Keratinocyte (primary cell): Measurements from ENCODE around the gene ANKRD30A. TPM values are rescaled to one million over a fixed set of nuclear protein-coding genes. Genes with fewer than 3 reads are reported as not detected.

Source experiments
- DNase-seq: peaks from one replicate; pipeline ENCODE4 v3.0.0-alpha.2; 2011; ENCODE audit warnings: low read depth, missing footprints, low spot score
- FAIRE-seq: peaks from 2 replicates; lab custom pipeline; 2011; peaks lifted over from hg19 to GRCh38; lab: Jason Lieb, UNC
- H2AFZ ChIP-seq: 2 replicates; pipeline ENCODE4 v1.6.0; 2012; ENCODE audit warnings: low read length, control low read depth, inconsistent platforms; ENCODE audit not compliant: control insufficient read depth
- H3K27ac ChIP-seq: 2 replicates; pipeline ENCODE4 v1.5.1; 2011; ENCODE audit warnings: low read length; ENCODE audit not compliant: control insufficient read depth, insufficient read depth
- H3K27me3 ChIP-seq: 3 replicates; pipeline ENCODE4 v1.6.0; 2011; ENCODE audit warnings: low read length; ENCODE audit not compliant: control insufficient read depth, insufficient read depth; ENCODE audit errors: extremely low read depth
- H3K36me3 ChIP-seq, 2 experiments: 2 replicates in 1 of 2; 3 replicates in 1 of 2; pipeline ENCODE4 v1.5.1; 2011; ENCODE audit warnings: low read length in 2 of 2, mild to moderate bottlenecking in 1 of 2; ENCODE audit not compliant: control insufficient read depth in 2 of 2, insufficient read depth in 2 of 2; ENCODE audit errors: extremely low read depth in 1 of 2
- H3K4me1 ChIP-seq: 3 replicates; pipeline ENCODE4 v1.5.1; 2011; ENCODE audit warnings: low read length; ENCODE audit not compliant: control insufficient read depth, insufficient read depth; ENCODE audit errors: extremely low read depth
- H3K4me2 ChIP-seq: 3 replicates; pipeline ENCODE4 v1.6.0; 2011; ENCODE audit warnings: low read depth, low read length; ENCODE audit not compliant: control insufficient read depth, insufficient read depth; ENCODE audit errors: extremely low read depth
- H3K4me3 ChIP-seq, 3 experiments: fragments of 200-600 bp in 1 of 3; sonication (generic) in 1 of 3; 2 replicates in 2 of 3; 3 replicates in 1 of 3; pipeline ENCODE4 v1.5.1; 2011 to 2016; ENCODE audit warnings: low read length in 3 of 3, mild to moderate bottlenecking in 3 of 3, control low read depth in 2 of 3, inconsistent platforms in 1 of 3, low read depth in 1 of 3, mixed read lengths in 1 of 3, mixed run types in 1 of 3, moderate library complexity in 1 of 3; ENCODE audit not compliant: control insufficient read depth in 2 of 3, insufficient read depth in 2 of 3; ENCODE audit errors: extremely low read depth in 1 of 3
- H3K79me2 ChIP-seq: 2 replicates; pipeline ENCODE4 v1.6.0; 2012; ENCODE audit warnings: low read length; ENCODE audit not compliant: control insufficient read depth, insufficient read depth
- H3K9ac ChIP-seq: 3 replicates; pipeline ENCODE4 v1.6.0; 2011; ENCODE audit warnings: low read length; ENCODE audit not compliant: control insufficient read depth, insufficient read depth; ENCODE audit errors: extremely low read depth
- H3K9me1 ChIP-seq: 3 replicates; pipeline ENCODE4 v1.6.0; 2011; ENCODE audit warnings: low read length; ENCODE audit not compliant: control insufficient read depth, insufficient read depth; ENCODE audit errors: extremely low read depth
- H3K9me3 ChIP-seq: 2 replicates; pipeline ENCODE4 v1.5.1; 2012; ENCODE audit warnings: low read depth, low read length; ENCODE audit not compliant: control insufficient read depth
- H4K20me1 ChIP-seq: 3 replicates; pipeline ENCODE4 v1.6.0; 2011; ENCODE audit warnings: low read length; ENCODE audit not compliant: control insufficient read depth, insufficient read depth; ENCODE audit errors: extremely low read depth
- CTCF ChIP-seq, 3 experiments: IDR thresholded peaks in 1 of 3; conservative IDR thresholded peaks in 1 of 3; optimal IDR thresholded peaks in 1 of 3; 2 replicates in 2 of 3; 3 replicates in 1 of 3; pipeline versions ENCODE3 to v1.5.1; 2011; ENCODE audit warnings: low read length in 3 of 3, mild to moderate bottlenecking in 3 of 3, moderate library complexity in 2 of 3, control low read depth in 1 of 3, inconsistent platforms in 1 of 3; ENCODE audit not compliant: insufficient read depth in 2 of 3; ENCODE audit errors: extremely low read depth in 1 of 3
- EZH2 ChIP-seq: IDR thresholded peaks from one replicate; pipeline ENCODE4 v1.6.1; 2012; ENCODE audit warnings: inconsistent platforms, mild to moderate bottlenecking, low read length, moderate library complexity
- dilution Hi-C: fragments of 300-500 bp; cut with MboI; formaldehyde crosslinking; loops from one replicate; pipeline ENCODE4 v1.7.0; 2020; ENCODE audit warnings: low sequenced_read_pairs; ENCODE audit not compliant: extremely low pct_ligation_motif_present
- polyA plus RNA-seq, 5 experiments: library from polyadenylated mRNA; depleted of rRNA in 3 of 5; stranded (reverse) in 3 of 5; stranded (forward) in 1 of 5; unstranded in 1 of 5; fragments of >200 nt; gene quantifications; 1 replicate in 1 of 5; 2 replicates in 3 of 5; 3 replicates in 1 of 5; pipeline versions ENCODE4 v1.2.1 to v1.2.3, GENCODE V29; 2011 to 2012; ENCODE audit warnings: missing spikeins in 2 of 5, low read depth in 1 of 5, low replicate concordance in 1 of 5

The ANKRD30A gene
- polyA plus RNA-seq, 1 donor (not counting 4 experiments of a cell fraction or from before 2014, with no cell fraction given): not detected

- no peaks in the 10 kb centered on the region for H3K4me1 ChIP-seq
- no peaks in the 10 kb centered on the region for H3K36me3 ChIP-seq
- H3K9me3 ChIP-seq: no peaks in the 10 kb centered on the region
- no peak overlapping the region for H2AFZ ChIP-seq
- H3K27ac ChIP-seq: no peak overlapping the region
- H3K4me2 ChIP-seq: no peak overlapping the region
- DNase-seq (no peak), FAIRE-seq (no peak)
- TF ChIP-seq CTCF (optimal IDR thresholded peaks at IDR 0.05 in 1 of 3, IDR thresholded peaks at IDR 0.05 in 1 of 3, conservative IDR thresholded peaks at IDR 0.05 in 1 of 3; ENCODE audit: extremely low read depth in 1 of 3, insufficient read depth in 2 of 3, low read length in 3 of 3) (no peak), EZH2 (no peak)
- no peaks in the 10 kb centered on the region for H4K20me1 ChIP-seq
- dilution Hi-C loops: no loop called here
- H3K27me3 ChIP-seq: no peaks in the 10 kb centered on the region
- H3K4me3 ChIP-seq: no peak overlapping the region
- H3K9me1 ChIP-seq: no peaks in the 10 kb centered on the region
- no peak overlapping the region for H3K9ac ChIP-seq
- H3K79me2 ChIP-seq: no peaks in the 10 kb centered on the region
Observed at GRCh38 chr10:37314350-37314749, 189.0 kb downstream of the ANKRD30A start.

GRCh38 chr10:37314862-37315261, 189.5 kb downstream of the ANKRD30A start:
- no peaks in the 10 kb centered on the region for H3K9me3 ChIP-seq
- H3K27ac ChIP-seq: no peak overlapping the region
- no peaks in the 10 kb centered on the region for H4K20me1 ChIP-seq
- H3K79me2 ChIP-seq: no peaks in the 10 kb centered on the region
- TF ChIP-seq CTCF (optimal IDR thresholded peaks at IDR 0.05 in 1 of 3, IDR thresholded peaks at IDR 0.05 in 1 of 3, conservative IDR thresholded peaks at IDR 0.05 in 1 of 3; ENCODE audit: extremely low read depth in 1 of 3, insufficient read depth in 2 of 3, low read length in 3 of 3) (no peak), EZH2 (no peak)
- no peak overlapping the region for H3K9ac ChIP-seq
- H3K4me2 ChIP-seq: no peak overlapping the region
- no peak overlapping the region for H2AFZ ChIP-seq
- no peaks in the 10 kb centered on the region for H3K9me1 ChIP-seq
- no peaks in the 10 kb centered on the region for H3K4me1 ChIP-seq
- dilution Hi-C loops: no loop called here
- no peak overlapping the region for H3K4me3 ChIP-seq
- FAIRE-seq: no peak
- no peaks in the 10 kb centered on the region for H3K27me3 ChIP-seq
- H3K36me3 ChIP-seq: no peaks in the 10 kb centered on the region
- no peak for DNase-seq
